ENCODE data around the gene ZFAND3.
"Not testable (repeated sequence)": the region's sequence is repeated elsewhere in the genome, so short reads cannot be mapped to it uniquely, and the experiment has no call there.

The ZFAND3 gene

DNA sequence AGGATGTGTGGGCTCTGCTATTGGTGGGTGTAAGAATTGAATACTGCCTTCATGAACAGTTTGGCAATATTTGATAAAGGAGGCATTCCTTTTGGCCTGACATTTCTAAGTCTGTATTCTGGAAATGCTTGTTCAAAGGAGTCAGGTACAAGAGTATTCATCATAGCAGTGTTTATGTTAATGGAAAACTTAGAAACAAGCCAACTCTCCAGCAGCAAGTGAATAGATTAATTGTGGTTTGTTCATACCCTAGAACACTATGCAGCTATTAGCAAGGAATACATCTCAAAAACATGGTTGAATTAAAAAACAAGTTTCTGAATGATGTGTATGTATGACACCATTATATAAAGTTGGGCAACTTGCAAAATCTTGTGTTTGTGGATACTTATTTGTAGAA lies 195.8 kb downstream of the ZFAND3 start:
- DNase-seq: no peak

DNA sequence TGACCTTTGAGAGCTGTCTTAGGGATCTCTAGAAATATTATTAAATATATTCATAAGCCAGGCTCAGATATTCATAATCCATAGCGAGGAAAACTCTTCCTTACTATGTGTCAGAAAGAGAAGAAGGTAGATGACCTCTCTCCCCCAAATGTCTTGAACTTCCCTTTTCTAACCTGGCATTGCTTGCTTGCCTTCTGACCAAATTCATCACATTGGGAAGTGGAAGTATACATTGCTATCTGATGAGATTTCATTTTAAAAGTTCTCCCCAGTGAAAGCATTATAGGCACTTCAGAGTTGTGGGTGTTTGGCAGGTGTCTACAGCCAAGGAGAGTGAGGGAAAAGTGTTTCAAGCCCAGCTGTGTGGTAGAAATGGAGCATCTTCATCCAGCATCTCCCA lies 197.3 kb downstream of the ZFAND3 start:
- no peak for DNase-seq

DNA sequence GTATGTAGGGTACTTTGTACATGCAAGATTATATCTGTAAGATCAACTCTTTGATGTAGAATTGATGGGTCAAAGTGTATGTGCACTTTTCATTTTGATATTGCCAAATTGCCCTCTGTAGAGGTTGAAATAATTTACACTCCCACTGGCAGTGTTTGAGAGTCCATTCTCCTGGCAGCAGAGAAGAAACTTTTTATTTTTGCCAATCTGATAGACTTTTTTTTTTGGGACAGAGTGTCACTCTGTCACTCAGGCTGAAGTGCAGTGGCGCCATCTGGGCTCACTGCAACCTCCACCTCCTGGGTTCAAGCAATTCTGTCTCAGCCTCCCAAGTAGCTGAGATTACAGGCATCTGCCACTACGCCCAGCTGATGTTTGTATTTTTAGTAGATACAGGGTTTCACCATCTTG lies 199.2 kb downstream of the ZFAND3 start:
- no peak for DNase-seq

DNA sequence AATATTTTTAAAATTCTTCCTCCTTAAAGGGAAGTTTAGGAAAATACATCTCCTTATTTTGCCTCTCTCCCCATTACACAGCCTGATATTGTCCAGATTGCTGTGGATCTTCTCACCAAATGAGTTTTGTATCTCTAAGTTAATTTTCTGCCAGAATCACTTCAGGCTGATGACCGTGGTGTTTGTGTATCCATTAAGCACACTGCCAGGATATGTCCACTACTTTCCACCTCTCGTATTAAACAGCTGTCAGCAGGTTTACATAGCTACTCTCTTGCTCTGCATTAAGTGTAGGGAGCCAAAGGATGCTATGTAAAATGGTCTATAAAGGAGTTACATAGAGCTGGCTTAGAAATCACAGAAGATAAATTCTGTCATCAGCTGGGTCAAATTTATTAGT lies 201.1 kb downstream of the ZFAND3 start:
- DNase-seq: no peak

DNA sequence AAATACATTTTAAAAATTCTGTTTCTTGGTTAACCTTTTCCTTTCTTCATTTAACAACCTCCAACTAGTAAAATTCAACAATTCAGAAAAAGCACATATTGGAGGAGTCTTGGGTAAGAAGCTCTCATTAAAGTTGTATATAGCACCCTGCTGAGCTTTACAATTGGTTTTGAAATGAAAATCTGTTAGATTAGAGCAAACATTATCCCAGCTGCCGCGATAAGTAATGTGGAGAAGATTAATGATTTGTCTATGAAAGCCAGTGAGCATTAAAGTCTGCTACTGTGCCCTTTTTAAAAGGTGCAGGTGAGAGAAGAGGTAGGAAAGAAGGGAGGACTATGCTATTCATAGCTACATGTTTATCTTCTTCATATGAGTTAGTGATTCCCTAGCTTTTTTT lies 201.5 kb downstream of the ZFAND3 start:
- DNase-seq: no peak

DNA sequence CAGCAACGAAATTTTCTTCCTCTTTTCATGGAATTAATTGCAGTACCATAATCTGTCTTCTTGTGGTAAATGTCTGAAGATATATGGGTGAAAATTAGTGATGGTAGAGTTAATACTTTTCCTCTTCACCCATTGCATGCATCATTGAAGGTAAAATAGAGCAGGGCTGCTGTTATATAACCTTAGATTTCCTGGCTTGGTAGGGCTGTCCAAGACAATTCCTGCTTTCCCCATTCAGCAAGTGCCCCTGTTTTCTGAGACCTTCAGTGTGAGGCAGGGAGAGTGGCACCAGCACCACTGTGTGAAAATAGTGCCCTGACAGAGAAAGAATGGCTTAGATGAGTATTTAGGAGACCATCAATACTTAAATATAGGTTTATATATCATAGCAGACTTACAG lies 202.0 kb downstream of the ZFAND3 start:
- no peak for DNase-seq

DNA sequence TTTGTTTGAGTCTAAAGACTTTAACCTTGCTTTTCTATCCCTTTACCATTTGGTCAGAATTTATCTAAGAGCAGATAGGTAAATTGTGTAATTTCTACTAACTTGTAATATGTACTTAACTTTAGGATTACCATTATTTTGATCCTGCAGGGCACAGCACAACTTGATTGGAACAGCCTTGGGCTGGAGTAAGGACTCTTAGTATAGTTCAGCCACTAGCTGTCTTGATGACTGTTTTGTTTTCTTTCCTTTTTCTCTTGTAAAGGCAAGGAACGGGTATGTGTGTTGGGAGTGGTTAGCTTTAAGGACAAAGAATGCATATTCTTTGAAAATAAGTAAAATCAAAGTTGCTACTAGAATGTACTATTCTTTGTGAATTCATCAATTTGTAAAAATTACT lies 203.2 kb downstream of the ZFAND3 start:
- no peak for DNase-seq

DNA sequence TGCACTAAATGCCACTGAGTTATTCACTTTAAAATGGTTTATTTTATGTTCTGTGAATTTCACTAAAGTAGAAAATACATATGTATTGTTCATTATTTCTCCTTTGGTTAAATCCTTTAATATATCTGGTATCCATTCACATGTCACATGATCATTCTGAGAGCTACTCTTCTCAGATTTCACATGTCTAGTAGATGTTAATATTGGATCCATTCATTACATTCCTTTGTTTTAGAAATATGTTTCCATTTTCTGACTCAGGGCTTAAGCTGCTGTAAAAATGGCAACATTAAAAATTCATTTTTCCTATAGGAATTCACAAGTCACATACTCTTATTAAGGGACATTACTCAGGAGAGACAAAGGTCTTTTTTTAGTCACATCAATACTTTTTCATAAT lies 205.4 kb downstream of the ZFAND3 start:
- no peak for DNase-seq

DNA sequence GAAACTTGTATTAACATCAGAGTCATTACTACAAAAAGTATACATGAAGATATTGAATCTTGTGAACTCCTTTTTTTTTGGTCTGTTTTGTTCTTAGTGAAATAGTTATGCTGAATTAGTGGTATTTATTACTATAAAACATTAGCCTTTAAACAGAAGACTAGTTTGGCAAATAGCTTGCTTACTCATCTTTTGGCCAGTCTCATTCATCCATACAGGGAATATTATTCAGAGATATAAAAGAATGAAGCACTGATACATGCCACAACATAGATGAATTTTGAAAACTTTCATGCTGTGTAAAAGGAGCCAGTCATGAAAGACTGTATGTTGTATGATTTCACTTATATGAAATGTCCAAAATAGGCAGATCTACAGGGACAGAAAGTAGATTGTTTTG lies 205.9 kb downstream of the ZFAND3 start:
- no peak for DNase-seq

DNA sequence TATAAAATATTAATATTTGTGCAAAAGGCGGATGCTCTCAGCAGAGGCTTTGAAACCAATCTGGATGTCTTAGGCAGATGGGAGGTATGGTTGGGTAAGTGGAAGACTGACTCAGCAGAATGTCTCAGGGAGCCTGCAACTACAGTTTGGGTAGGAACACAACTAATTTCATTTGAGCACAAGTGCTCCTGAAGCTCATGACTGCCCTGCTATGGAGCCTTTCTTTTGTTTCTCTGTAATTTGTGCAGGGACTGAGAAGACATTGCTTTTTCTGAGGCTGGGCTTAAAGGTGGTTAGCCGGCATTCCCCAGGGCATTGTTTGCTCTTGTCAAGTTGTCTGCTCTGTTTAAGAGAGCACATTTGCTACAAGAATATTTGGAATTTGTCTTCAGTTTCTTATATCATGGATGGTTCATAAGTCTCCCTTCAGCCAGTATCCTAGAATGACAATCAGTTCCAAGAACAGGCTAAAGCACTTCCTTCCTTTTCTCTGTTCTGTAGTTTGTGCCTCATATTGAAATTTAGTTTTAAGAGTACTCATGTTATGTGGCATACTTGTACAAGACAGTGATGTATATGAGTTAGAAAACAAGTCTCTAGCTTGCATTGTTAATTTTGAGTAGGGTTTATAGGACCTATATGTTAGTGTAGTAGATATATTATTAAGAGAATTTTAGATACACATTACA lies 208.3 kb downstream of the ZFAND3 start:
- no peak for DNase-seq

DNA sequence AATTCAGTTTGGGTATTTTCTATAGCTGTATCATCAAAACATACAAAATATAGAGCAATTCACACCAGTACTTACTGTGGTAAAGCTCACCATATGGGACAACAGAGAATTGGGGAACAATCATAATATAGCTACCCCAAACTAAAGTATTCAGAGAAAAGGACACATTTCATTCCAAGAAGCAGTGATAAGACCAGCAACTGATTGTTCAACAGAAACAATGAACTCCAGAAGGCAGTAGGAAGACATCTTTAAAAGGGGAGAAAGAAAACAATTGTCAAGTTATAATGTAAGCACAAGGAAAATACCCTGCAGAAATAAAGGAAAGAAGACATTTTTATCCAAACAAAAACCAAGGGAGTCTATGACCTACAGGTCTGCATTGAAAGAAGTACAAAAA lies 210.9 kb downstream of the ZFAND3 start:
- no peak for DNase-seq

DNA sequence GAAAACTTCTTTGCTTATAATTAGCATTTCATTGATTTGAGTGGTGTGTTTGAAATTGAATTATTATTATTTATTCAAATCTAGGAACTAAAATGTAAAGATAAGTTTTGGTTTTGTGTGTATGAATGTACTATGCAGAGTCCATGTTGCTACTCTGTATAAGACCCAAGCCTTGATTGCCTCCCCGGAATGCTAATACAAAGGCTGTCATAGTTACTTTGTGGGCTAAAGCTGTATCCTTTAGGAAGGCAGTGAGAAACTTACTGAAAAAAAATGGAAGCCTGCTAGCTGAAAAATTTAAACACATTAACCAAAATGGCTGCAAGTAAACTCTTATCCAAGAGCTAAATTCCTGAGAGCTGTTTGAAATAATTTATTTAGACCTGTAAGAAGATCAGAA lies 213.3 kb downstream of the ZFAND3 start:
- DNase-seq: no peak

DNA sequence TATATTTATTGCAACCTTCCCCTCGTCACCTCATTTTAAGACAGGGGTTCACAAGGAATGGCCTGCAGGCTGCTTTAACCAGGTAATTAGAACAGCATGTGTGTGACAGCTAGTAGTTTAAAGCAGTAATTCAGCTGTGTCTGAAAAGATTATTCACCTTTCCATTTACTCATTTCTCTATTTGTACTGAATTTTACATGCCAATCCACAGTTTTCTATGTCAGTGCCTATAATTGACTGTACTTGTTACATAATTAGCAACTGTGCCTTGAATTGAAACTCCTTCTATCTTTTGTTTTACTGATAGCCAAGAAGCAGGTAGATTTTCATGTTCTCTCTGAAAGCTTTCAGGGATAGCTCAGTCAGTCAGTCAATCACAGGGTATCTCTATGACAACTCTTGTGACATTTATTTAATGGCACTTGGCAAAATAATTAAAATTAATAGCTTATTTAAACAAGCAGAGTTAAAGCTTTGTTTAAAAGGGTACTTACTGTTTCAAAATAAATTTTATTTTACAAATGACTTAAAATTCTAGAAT lies 214.0 kb downstream of the ZFAND3 start:
- no peak for DNase-seq

DNA sequence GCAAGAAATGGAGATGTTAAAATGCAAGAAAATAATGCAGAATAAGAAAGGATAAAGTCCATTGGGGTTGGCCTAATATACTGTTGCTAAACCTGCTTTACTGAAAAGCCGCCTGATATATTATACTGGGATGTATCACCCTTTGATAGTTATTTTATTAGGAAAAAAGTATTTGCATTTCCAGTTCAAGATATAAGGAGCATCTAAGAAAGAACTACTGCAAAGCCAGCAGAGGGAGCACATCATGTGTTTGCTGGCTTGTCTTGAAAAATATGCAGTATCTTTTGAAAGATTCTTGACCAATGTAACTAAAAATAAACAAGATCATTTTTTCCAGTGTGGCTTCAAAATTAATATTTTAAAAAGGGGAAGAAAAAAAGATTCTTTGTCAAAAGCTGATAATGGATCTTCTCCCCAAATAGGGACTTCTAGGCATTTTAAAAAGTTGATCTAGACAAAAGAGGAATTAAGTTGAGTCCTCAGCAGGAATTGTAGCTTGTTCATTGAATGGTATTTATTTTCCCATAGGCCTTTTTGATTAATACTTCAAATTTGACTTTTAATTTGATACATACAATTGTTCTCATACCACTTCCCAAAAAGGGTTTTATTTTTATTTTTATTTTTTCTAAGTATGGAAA lies 214.9 kb downstream of the ZFAND3 start:
- no peak for DNase-seq

DNA sequence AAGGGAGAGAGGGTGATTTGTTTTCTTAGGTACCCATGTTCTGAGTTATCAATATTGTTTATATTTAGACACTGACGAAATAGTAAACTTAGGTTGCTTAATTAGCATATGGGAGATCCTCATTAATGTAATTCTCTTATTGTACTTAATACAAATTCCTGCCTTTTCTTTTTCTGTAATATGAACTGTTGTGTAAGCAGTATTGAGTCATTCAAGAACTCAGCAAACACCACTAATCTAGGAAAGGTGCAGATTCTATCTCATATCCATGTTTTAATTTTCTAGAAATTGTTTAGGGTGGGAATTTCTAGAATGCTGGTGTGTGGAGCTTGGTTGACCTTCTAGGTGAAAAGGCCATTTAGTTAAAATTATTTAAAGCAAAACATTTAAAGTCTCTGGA lies 216.0 kb downstream of the ZFAND3 start:
- DNase-seq: no peak

DNA sequence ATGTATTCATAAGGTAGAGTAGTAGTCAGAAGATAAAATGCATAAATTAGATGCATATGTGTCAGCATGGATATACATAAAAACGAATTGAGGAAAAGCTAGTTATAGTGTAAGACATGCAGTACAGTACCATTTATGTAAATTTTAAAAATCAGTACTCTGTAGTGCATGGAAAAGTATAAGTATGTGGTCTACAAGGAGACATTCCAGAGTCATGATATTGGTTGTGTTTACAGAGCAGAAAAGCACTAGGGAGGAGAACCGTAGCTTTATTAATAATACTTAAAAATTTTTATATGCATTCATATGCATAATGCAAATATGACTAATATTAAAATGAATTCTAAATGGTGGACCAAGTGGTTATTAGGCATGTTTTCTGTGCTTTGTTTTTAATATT lies 220.0 kb downstream of the ZFAND3 start:
- no peak for DNase-seq

DNA sequence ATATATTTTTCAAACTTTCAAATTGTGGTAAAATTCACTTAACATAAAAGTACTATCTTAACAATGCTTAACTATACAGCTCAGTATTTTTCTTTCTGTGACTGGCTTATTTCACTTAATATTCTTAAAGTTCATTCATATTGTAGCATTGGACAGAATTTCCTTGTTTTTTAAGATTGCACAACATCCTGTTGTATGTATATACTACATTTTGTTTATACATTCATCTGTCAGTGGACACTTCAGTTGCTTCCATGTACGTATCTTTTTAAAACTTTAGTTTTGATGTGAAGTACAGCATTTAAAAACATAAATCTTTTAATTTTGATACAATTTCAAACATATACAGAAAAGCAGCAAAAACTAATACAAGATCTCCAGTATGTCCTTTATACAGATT lies 220.7 kb downstream of the ZFAND3 start:
- DNase-seq: no peak

DNA sequence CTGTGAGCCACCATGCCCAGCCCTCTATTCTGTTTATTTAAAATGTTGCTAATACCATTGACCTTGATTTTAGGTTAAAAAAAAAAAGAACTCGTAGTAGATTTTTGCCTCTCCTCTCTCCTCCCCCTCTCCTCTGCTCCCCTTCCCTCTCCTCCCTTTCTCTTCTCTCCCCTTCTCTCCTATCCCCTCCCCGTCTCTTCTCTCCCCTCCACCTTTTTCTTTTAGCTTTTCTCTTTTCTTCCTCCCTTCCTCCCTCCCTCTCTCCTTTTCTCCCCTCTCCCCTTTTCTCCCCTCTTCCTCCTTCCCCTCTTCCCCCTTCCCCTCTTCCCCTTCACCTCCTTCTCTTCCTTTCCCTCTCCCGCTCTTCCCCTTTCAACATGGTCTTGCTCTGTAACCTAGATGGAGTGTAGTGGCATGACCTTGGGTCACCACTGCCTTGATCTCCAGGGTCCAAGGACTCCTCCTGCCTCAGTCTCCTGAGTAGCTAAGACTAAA lies 223.8 kb downstream of the ZFAND3 start:
- no peak for DNase-seq

DNA sequence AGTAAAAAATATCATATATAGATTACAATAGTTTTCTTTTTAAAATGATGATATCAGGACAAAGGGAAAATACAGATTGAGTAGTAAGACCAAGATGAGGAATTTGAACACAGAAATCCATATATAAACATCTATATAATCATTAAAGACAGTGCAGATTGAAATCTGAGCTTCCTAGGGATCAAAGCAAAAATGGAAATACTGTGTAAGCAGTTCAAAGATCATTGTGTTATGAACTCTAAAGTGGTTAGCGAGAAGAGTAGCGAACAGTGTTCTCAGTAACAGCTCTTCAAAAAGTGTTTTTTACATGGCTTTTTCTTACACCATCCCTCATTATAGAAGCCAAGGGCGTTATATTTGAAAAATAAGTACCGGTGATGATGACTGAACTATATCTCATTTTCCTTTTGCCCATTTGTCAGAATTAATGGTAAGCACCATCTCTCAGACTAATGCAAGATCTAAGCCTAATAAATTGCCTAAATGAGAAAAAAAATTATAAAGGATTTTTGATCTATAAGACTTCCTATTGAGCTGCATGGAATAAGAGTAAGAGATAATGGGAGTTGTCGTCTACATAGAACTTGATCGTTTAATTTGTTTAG lies 226.3 kb downstream of the ZFAND3 start:
- no peak for DNase-seq

DNA sequence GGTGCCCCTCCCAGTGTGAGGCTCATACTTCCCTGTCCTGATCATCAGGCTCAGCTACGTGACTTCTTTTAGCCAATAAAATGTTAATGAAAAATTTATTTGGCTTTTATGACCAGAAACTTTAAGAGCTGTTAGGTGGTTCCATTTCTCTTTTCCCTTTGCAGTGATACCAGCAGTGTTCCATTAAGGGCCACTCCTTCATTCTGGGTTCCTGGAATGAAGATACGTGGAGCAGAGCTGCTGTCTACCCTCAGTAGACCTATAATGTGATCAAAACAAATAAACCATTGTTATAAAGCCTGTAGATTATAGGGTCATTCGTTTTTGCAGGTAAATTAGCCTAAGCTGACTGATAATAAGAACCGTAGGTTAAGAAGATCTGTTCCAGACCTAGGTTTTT lies 228.0 kb downstream of the ZFAND3 start:
- no peak for DNase-seq

DNA sequence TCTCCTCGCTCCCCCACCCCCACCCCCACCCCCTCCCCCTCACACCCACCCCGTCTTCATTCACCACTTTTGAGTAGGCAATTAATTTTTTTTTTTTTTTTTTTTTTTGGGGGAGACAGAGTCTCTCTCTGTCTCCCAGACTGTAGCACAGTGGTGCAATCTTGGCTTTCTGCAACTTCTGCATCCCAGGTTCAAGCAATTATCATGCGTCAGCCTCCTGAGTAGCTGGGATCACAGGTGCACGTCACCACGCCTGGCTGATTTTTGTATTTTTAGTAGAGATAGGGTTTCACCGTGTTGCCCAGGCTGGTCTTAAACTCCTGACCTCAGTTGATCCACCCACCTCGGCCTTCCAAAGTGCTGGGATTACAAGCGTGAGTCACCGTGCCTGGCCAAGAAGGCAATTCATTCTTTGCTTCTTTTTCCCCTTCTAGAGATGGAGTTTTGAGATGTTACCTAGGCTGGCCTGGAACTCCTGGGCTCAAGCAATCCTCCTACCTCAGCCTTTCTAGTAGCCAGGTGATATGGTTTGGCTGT lies 230.4 kb downstream of the ZFAND3 start:
- DNase-seq: not testable (repeated sequence)

DNA sequence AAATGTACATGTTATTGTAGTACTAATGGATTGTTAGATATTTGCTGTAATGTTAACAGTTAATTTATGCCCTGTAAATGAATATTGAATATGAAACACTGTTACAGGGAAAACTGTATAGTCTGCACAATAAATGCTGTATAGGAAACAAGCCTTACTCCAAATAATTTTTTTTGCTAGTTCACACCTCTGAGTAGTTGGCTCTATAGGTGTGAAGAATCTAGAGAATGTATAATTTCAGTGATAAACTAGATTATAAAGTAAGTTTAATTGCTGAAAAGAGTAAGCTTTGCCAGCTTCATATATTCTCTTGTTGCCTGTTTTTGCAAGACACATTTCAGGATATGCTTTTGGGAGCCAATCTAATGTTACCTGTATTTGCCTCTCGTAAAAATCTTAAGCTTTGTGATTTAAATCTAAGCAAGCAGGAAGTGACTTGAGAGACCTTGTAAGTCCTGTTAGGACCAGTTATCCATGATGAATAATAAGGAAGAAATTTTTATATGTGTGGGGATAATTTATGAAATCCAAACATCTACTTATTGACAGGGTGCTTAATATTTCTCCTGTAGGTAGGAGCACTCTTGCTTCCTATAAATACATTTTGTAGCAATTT lies 232.4 kb downstream of the ZFAND3 start:
- no peak for DNase-seq

DNA sequence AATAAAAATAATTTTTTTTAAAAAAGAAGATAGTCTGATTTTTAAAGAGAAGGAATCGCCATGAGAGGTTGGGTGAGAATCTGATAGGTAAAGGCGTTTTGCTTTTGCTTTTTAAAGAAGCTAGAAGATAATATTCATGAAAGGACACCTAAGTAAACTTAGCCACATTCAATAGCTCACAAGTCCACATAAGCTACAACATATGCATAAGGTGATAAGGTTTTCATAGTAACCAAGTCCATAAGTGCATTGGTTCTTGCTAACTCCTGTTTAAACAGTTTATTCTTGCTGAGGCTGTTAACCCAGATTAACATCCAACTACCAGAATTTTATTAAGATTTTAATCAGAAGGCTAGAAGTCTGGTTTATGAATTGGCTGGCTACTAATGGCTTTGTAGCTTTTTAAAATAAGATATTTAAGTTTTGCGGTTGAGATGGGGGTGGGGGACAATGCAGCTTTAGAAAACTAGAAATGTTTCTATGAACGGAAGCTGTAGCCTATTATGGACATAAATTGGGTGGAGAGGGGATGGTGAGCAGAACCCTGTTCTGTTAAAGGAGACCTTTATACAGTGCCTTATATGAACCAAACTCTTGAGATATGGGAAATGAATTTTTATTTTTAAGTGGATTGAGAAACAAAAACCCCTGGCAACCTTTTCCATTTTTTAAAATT lies 235.1 kb downstream of the ZFAND3 start:
- no peak for DNase-seq

All from stimulated activated CD4-positive, alpha-beta T cell treated with anti-CD3 and anti-CD28 coated beads, Interleukin-4, amount 100 ng/mL, for 24 hours (primary cell).